NCI-H526 (cell line): Measurements from ENCODE around the gene GIMAP5.

Experiments used
- DNase-seq, 2 experiments: peaks; one replicate each; lab custom pipeline; 2025; lab: John Stamatoyannopoulos, UW

GIMAP5 gene

GRCh38 chr7:150735596-150736358 lies 1.4 kb upstream of the GIMAP5 start:
- DNase-seq = no peak

GRCh38 chr7:150736864-150737263 lies 354 bp upstream of the GIMAP5 start:
- DNase-seq = no peak

GRCh38 chr7:150738092-150738491 lies 874 bp downstream of the GIMAP5 start:
- DNase-seq = no peak

GRCh38 chr7:150738591-150739001 lies 1.4 kb downstream of the GIMAP5 start:
- no peak for DNase-seq

GRCh38 chr7:150739033-150739432 lies 1.8 kb downstream of the GIMAP5 start:
- DNase-seq = no peak

GRCh38 chr7:150740053-150740452 lies 2.8 kb downstream of the GIMAP5 start:
- DNase-seq = no peak

GRCh38 chr7:150742286-150742968 lies 5.2 kb downstream of the GIMAP5 start:
- no peak for DNase-seq

GRCh38 chr7:150744041-150744656 lies 6.9 kb downstream of the GIMAP5 start:
- no peak for DNase-seq

- no peak for DNase-seq
Observed at GRCh38 chr7:150745086-150745485, 7.9 kb downstream of the GIMAP5 start.

GRCh38 chr7:150745876-150746275 lies 8.7 kb downstream of the GIMAP5 start:
- no peak for DNase-seq

- no peak for DNase-seq
Observed at GRCh38 chr7:150746921-150747320, 9.7 kb downstream of the GIMAP5 start.

GRCh38 chr7:150748376-150748775 lies 11.2 kb downstream of the GIMAP5 start:
- DNase-seq = no peak

GRCh38 chr7:150751702-150752101 lies 14.5 kb downstream of the GIMAP5 start:
- no peak for DNase-seq

GRCh38 chr7:150753239-150753638 lies 16.0 kb downstream of the GIMAP5 start:
- no peak for DNase-seq

- peak in 1 of 2 experiments; percentile 20 for DNase-seq
Observed at GRCh38 chr7:150753826-150754603, 16.8 kb downstream of the GIMAP5 start.

- DNase-seq = no peak
Observed at GRCh38 chr7:150754951-150755350, 17.7 kb downstream of the GIMAP5 start.

GRCh38 chr7:150755473-150756099 lies 18.4 kb downstream of the GIMAP5 start:
- no peak for DNase-seq

- DNase-seq = no peak
Observed at GRCh38 chr7:150756166-150756565, 18.9 kb downstream of the GIMAP5 start.

- peak in 1 of 2 experiments; percentile 48 for DNase-seq
Observed at GRCh38 chr7:150756858-150757257, 19.6 kb downstream of the GIMAP5 start.

GRCh38 chr7:150759479-150759878 lies 22.3 kb downstream of the GIMAP5 start:
- DNase-seq = no peak

GRCh38 chr7:150766334-150766709 lies 29.1 kb downstream of the GIMAP5 start:
- DNase-seq = no peak

- no peak for DNase-seq
Observed at GRCh38 chr7:150769768-150770167, 32.5 kb downstream of the GIMAP5 start.
